NCI-H460 (cell line): ENCODE data around the gene OR10H4. TPM values are rescaled to one million over a fixed set of nuclear protein-coding genes. Genes with fewer than 3 reads are reported as not detected.
"Not testable (repeated sequence)": the region's sequence is repeated elsewhere in the genome, so short reads cannot be mapped to it uniquely, and the experiment has no call there.

Source experiments
- DNase-seq: peaks from one replicate; pipeline ENCODE4 v3.0.0-alpha.2; 2016; ENCODE audit warnings: low read depth; ENCODE audit errors: extremely low read depth
- polyA plus RNA-seq: library from polyadenylated mRNA; depleted of rRNA; stranded (reverse); fragments of >200 nt; gene quantifications from 2 replicates; pipeline ENCODE4 v1.2.3, GENCODE V29; 2014; cell fraction: nucleus; rRNA removed
- total RNA-seq: library from RNA; depleted of rRNA; stranded (reverse); fragments of >200 nt; shearing (Covaris generic); gene quantifications from 2 replicates; pipeline ENCODE4 v1.2.3, GENCODE V29; 2014; rRNA removed

The OR10H4 gene
- not detected in 2 replicates for total RNA-seq
- not detected in 2 replicates for polyA plus RNA-seq

- DNase-seq, result no peak
These were observed at the start of gene OR10H4 for GRCh38 chr19:15948223-15949058. Gene OR10H4, plus strand, starts transcription at chr19:15949008. Its CDS starts 0 bp downstream, at chr19:15949008.

- DNase-seq, result not testable (repeated sequence)
These were observed 49.2 kb upstream of the OR10H4 start for GRCh38 chr19:15899561-15899960.

DNA sequence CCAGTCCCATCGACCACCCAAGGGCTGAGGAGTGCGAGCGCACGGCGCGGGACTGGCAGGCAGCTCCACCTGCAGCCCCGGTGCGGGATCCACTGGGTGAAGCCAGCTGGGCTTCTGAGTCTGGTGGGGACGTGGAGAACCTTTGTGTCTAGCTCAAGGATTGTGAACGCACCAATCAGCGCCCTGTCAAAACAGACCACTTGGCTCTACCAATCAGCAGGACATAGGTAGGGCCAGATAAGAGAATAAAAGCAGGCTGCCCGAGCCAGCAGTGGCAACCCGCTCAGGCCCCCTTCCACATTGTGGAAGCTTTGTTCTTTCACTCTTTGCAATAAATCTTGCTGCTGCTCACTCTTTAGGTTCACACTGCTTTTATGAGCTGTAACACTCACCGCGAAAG, 48.8 kb upstream of the OR10H4 start:
- DNase-seq, result not testable (repeated sequence)

DNA sequence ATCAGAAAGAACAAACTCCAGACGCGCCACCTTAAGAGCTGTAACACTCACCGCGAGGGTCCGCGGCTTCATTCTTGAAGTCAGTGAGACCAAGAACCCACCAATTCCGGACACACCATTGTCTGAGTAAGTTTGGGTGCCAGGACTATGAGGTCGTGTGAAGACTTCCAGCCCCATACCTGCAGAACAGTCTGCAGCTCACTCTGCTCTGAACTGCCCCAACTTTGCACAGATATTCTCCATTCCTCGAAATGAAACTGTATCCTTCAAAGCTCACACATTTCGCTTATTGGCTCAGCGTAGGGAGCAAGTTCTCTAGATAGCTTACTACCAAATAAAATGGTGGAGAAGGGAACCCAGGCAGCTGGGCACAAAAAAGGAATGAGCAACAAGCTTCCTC, 48.3 kb upstream of the OR10H4 start:
- DNase-seq, result no peak

DNA sequence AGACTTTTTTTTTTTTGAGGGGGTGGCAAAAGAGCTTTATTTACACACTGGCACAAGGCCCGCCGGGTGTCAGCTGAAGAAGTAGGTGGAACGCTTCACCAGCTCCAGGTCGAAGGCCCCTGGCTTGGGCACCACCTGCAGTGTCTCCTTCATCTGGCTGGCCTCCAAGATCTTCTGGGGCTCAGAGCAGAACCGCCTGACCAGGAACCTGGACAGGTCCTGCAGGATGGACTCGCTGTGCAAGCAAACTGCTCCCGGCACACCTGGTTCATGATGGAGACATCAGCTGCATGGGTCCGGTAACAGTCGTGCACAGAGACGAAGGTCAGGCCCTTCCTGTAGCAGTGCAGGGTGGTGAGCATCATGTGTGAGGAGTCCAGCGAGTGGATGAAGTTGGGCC, 46.6 kb upstream of the OR10H4 start:
- DNase-seq, result no peak

DNA sequence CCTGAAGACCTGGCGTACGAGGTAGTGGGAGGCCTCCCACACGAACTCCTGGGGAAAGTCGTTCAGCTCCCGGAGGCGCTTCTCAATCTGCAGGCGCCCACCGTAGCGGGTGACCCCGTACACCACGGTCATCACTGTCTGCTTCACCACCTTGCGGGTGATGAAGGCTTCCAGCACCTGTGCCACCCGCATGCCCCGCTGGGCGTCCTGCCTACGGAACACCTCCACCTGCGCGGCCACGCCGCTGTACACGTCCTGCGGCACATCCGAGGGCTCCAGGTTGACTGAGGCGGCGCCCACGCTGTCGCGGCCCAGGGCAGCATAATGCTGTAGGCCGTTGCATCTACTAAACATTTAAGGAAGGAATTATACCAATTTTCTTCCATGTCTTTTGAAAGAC, 45.9 kb upstream of the OR10H4 start:
- DNase-seq, result not testable (repeated sequence)

GRCh38 chr19:15905026-15905425, 43.8 kb upstream of the OR10H4 start:
- no peak for DNase-seq

- DNase-seq, result no peak
These were observed 37.1 kb upstream of the OR10H4 start for GRCh38 chr19:15911599-15912235.

- no peak for DNase-seq
These were observed 35.4 kb upstream of the OR10H4 start for GRCh38 chr19:15913384-15913783.

DNA sequence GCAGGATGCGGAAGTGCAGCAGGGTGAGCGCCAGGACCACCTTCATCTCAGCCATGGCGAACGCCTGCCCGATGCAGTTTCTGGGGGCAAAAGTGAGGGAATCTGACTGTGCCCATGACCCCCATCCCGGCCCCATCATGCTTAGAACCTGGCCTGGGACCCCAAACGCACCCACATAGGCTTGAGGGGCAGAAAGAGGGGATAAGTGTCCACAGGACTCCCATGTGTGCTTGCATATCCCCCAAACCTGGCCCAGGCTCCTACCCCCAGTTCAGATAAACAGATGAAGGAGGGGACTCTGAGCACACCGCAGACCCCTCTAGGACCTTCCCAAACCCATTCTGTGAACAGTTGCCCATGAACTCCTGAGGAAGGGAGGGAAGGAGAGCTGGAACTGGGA, 35.0 kb upstream of the OR10H4 start:
- DNase-seq, result no peak

DNA sequence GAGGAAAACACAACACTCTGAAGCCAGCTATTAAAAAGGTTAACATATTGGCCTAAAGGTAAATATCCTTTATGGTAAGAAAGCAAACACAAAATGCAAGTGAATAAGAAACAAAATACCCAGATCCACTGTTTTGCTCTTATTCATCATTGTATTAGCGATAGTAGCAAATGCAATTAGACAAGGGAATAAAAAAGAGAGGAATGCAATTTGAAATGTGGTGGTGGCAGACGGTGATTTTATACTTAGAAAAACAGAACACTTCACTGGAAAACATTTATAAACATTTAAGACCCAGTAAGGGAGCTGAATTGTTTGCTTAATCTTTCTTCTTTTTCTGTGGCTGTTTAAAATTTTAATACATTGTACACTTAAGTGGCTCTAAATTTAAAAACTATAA, 33.7 kb upstream of the OR10H4 start:
- no peak for DNase-seq

- no peak for DNase-seq
These were observed 29.6 kb upstream of the OR10H4 start for GRCh38 chr19:15919243-15919642.

GRCh38 chr19:15922021-15922420, 26.8 kb upstream of the OR10H4 start:
- no peak for DNase-seq

DNA sequence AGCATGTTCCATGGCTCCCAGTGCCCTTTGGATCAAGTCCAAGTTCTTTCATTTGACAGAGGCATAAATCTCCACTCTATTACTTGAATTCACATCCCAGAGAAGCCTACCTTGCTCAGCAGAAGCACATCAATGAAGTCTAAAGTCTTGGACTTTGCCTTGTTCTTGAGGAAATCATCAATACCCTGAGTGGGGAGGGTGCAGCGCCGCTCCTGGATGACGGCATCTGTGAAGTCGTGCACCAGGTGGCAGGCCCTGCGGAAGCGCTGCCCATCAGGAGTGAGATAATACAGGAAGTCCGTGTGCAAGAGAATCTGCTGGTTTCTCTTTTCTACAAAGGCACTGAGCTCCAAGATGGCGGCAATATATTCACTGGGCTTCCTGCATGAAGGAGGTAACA, 25.1 kb upstream of the OR10H4 start:
- DNase-seq, result no peak

- DNase-seq, result no peak
These were observed 22.3 kb upstream of the OR10H4 start for GRCh38 chr19:15926484-15926883.

DNA sequence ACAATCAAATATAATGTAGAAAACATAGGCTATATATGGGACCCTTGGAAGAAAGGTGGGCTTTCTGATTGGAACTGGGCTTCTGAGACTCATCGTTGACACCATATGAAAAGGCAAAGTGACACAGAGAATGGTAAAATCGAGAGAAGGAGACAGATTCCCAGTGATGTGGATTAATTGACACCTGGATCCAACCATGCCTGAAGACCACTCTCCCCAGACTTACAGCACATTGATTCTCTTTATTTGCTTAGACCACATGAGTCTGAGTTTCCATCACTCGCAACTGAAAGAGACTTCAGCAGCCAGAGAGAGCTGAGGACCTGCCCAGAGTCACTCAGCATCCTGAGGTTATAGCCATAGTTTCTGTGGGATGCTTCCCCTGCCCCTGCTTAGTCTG, 20.5 kb upstream of the OR10H4 start:
- DNase-seq, result no peak

DNA sequence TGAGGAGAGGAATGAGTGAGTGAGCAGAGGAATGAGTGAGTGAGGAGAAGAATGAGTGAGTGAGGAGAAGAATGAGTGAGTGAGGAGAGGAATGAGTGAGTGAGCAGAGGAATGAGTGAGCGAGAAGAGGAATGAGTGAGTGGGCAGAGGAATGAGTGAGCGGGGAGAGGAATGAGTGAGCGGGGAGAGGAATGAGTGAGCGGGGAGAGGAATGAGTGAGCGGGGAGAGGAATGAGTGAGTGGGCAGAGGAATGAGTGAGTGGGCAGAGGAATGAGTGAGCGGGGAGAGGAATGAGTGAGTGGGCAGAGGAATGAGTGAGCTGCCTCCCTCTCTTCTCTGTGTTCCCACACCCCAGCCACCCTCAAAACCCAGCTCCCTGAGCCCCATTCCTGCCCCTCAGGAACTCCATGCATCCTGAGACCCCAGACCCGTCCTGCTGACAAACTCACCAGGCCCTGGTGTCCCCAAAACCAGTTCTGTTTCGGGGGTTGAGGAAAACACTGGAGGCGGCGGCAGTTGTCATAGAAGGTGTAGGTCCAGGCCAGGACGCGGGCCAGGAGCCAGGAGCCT, 15.0 kb upstream of the OR10H4 start:
- DNase-seq, result not testable (repeated sequence)

- DNase-seq, result peak; percentile 96
These were observed 14.3 kb upstream of the OR10H4 start, which contains the start of gene CYP4F11 for GRCh38 chr19:15934332-15935078. Gene CYP4F11, minus strand, starts transcription at chr19:15934529. Its CDS starts 121 bp downstream, at chr19:15934408.

GRCh38 chr19:15935167-15935702, 13.6 kb upstream of the OR10H4 start:
- peak; percentile 63 for DNase-seq

GRCh38 chr19:15936173-15936572, 12.6 kb upstream of the OR10H4 start:
- no peak for DNase-seq

DNA sequence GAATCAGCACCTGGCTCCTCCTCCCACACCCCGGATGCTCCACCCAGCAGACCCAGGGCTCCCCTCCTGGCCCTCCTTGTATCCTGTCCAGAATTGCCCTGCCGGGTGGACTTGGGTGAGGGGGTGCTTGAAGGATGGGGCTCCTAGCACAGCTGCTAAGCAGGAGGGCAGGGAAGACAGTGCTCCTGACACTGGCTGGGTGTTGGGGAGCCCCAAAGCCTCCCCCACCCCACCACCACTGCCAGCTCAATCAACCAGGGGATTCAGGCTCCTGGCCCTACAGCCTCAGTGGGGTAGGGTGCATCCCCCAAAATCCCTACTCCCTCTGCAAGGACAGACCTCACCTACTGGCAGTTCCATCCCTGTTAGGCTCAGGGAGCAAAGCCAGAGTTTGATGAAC, 11.9 kb upstream of the OR10H4 start:
- DNase-seq, result no peak
